HUDEP-2 (cell line): ENCODE data around the gene BBS9.

Experiments used
- DNase-seq, 76 experiments: peaks; one replicate each; lab custom pipeline; 2025; ENCODE audit not compliant: unreplicated experiment in 76 of 76; lab: John Stamatoyannopoulos, UW

Gene BBS9

DNA sequence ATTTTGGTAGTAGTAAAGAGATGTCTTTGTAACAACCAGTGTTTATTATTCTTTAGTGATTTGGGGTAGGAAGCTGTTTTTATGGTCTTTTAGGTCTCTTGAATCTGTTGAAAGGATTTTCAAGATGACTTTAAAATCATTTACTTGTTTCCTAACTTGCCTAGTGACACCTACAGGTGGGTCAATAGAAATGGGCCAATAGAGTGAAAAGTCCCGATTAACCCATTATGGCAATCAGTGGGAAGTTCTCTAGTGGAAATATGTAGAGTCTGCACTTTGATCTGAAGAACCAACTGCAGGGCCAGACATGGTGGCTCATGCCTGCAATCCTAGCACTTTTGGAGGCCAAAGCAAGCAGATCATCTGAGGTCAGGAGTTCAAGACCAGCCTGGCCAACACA, 401.3 kb downstream of the BBS9 start:
- no peak for DNase-seq

DNA sequence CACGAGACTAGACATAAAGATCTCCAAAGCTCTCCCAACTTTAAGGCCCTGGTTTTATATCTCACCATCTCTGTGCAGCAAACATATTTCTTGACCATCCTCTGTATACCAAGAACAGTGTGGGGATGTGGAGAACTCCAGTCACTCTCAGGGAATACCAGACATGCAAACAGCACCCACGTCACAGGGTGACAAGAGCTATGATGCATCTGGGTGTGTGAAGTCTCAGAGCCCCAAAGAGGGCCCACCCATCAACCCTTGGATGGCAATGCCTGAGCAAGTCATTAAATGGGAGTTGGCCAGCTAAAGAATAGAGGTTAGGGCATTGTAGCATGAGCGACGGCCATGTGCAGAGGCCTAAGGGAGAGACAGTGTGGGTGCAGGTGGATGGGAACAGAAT, 402.5 kb downstream of the BBS9 start:
- no peak for DNase-seq

DNA sequence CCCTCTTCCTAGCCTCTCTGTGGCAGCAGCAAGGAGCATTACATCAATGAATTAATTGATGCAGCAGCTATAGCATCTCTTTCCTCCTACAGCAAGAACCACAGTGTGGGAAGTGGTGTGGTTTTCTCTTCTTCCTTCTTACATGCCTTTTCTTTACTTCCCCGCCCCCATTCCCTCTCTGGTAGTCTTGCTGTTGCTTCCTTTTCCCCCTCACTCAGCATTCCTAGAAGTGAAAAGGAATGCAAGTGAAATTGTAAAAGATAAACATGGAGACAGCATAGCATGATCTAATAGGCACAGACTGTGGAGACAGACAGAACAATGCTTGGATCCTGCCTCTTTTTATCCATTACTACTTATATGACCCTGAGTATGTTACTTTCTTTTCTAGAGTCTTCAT, 405.5 kb downstream of the BBS9 start:
- DNase-seq = no peak

DNA sequence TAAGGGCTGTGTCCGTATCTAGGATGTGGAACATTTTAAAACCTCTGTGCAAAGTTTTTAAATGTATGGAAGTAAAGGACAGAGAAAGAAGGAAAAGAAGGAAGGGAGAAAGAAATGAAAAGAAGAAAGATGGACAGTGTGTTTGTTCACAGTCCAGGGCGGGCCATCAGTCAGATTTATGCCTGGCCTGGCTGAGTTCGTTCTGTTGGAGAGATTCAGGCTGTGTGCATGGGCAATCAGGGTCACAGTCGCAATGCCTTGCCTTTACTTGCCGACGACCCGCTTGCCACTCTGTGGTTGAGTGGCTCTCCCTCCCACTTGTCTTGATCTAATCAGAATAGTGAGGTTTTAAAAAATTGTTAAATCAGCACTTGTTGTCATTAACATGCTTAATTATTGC, 406.6 kb downstream of the BBS9 start:
- no peak for DNase-seq

DNA sequence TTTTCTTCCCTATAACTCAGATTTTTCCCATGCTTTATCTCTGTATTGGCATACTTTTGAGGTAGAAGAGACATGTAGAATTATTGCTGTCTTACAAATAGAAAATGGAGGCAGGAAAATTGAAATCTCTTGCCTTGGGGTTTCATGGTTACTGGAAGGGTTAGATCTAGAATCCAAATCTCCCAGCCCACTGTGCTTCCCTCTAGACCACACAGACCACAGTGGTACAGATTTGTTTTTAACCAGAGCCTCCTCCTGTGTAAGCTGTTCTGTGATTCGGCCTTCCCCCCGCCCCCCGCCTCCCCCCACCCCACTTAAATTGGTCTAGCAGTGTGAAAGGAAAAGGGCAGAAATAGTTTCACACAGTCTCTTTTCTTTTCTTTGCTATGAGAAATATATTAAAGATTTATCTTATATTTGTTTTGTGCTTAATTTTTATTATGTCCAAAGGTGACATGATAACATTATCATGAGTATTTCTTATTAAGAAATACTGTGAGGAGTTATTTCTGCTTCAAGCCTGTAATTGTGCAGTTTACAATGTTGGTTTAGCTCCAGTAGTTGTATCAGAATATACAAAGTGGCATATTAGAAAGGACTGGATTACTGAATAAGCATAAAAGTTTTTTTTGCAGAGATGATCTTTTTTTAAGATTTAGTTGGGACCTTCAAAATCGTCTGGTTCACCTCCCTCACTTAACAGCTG, 407.2 kb downstream of the BBS9 start:
- DNase-seq = no peak

DNA sequence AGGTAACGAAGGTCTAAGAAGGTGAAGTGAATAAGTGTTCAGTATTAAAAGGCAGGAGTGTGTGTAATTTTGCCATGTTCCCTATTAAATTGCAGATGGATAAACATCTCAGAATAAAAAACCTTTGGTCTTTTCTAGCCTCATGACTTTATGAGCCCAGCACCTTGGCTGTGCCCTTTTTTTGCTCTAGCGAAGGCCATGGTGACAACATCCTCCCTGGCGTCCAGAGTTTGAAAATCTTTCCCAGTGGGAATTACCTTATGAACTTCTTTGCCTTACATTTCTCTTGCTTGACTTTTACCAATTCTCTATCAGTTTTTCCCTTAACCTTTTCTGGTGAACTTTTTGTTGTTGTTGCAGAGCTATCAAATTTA, 407.7 kb downstream of the BBS9 start:
- no peak for DNase-seq

DNA sequence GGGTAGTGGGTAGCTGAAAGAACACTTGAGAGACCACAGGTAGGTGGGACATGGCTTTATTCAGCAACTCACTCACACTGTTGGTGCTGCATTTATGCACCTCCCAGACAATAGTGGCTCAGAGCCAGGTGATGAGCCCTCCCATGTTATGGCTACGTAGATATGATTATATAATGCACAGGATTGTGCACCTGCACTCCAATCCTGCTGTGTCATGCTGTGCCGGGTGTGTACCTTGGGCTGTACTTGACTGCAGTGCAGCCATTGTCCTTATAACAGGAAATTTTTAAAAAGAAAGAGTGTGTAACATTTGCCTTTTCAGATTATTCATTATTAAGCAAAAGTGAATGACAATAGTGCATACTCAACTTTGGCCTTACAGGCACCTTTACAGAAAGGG, 409.8 kb downstream of the BBS9 start:
- no peak for DNase-seq

DNA sequence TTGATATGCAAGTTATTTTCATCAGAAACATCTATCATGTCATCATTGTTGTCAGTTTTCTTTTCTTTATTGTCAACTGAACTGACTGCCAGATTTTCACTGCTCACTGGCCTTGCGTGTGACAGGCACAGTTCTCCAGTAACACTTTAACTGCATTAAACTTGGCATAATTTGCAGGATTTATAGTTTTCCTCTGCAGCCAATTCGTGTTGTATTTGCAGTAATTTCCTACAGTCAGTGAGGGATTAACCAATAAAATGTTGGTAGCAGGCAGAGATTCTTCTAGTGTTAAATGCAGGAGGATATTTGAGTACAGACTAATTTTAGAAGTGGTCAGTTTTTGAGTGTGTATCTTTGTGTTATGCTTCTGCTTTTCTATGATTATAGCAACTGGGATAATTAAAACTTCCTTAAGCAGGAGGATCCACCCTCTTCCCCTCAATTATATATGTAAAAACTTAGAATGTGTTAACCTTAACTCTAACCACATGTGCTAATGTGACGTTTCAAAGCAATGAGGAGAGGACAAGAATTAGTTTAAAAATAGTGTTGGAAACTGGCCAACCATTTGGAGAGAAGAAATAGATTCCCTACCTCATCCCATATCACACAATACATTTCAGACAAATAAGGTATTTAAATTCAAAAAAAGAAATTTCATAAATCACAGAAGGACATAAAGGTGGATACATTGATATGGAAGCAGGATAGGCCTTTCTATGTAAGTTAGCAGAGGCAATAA, 410.5 kb downstream of the BBS9 start:
- no peak for DNase-seq

DNA sequence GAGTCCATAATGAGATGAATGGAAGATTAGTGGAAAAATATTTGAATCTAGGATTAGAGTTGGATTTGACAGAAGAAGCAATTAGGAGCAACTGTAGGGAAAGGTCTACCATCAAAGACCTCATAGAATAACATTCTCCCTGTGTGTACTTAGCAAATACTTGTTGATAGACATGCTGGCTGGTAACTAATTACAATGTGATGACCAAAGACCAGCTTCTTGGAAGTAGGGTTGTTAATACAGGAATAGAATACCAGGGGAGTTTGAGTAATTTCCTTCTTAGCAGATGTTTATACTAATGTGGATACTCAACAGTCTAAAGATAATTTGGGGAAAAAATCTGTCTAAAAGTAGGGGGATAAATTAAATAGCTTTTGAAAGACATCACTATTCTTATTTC, 418.5 kb downstream of the BBS9 start:
- DNase-seq = no peak

DNA sequence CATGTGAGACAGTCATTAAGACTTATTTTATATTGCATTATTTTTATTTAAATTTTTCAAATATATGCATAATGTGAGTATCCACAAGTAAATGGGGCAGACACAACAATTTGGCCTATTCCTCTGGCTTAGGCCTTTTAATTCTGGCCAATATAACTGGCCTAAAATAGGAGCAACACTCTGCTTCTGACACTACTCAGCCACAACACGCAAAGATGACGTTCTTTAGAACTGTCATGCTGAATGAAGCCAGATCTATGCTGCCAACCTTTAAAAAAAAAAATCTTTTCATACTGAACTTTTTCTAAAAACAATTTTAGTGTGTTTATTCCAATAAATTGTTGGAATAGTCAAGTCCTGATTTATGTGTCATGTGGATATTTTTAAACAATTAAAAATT, 421.0 kb downstream of the BBS9 start:
- no peak for DNase-seq

DNA sequence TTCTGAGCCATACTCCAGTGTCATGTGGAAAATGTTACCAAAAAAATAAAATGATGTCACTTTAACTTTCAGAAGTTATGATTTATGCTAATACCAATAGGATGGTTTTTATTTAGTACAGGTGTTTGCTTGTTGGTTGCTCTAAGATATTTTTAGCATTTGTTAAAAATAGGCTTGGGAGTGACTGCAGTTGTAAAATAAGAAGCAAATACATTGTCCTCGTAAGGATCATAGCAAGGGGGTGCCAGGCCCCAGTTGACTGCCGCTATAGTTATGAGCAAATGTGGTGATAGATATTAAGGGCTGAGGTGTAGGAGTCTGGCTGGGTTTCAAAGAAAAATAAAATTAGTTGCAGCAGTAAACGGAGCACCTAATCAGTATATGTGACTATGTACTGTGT, 421.6 kb downstream of the BBS9 start:
- DNase-seq = no peak

DNA sequence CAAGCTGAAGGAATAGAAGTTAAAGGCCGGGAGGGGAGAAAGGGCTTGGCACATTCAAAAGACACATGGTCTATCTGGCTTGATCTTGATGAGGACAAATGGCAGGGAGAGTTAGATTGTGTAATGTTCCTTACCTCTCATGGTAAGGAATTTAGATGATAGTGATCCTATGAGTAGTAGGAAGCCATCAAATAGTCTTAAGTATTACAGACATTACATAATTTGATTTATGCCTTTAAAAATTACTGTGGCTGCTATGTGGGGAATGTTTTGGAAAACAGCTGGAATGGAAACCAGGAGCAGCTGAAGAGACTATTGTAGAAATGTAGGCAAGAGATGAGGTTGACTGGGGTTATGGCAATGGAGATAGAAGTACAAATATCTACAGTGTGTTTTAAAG, 424.7 kb downstream of the BBS9 start:
- no peak for DNase-seq

DNA sequence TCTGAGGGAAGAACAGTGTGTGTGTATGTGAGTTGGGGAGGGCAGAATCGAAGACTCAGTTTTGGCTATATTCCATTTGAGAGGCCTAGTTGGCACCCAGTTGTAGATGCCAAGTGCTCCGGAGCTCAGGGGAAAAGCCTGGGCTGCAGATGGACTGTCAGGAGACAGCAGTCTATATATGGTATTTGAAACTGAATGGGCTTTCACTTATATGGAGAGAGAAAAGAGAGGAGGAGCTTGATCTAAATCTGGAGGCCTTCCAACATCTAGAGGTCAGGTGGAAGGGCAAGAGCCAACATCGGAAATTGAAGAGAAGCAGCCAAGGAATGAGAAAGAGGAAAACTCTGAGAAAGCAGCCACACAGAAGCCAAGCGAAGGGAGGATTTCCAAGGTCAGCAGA, 425.2 kb downstream of the BBS9 start:
- no peak for DNase-seq

DNA sequence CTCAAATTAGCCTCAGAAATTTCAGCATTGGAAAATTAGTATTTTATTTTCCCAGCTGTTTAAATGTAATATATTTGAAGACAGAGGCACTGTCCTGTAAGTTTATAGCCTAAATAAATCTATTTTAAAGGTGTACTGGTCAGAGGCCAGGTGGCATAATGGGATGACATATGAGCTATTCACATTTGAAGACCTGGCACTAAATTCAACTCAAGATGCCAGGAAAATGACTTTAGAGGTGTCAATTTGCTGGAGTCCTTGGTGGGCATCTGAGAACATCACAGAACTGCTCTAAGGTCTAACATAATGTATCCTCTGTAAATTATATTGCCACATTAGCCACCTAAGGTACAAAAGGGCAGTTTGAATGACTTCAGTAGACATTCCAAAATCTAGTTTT, 427.1 kb downstream of the BBS9 start:
- no peak for DNase-seq

DNA sequence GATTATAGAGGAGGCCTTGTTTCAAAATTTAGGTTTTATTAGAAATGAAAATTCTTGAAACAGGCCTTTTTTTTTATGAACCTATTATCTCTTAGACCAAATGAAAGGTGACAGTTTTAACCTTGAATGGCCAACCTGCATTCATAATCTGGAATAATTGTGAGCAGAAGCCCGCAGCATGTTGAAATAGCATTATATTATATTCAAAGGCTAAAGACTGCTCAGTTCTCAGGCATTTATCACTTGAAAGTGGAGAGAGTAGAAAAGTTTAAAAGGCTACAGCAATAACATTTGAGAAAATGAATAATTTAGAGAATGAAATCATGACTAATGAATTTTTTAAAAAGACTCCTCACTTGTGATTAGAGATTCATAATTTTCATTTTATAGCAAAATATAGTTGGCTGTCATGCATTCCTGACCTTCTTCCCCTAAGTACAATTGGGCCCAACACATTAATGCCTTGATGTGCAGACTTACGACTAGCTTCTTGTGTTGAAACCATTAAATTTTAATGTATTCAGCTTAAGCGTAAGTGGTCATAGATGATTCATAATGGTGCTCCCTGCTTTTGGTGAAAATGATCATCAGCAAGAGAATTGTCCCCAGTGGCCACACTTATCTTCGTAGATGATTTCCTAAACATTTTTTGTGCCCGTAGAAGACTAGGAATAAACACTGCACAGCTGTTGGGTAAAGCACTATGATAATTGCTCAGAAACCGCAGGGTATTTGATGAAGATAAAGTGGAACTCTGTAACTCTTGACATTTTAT, 429.4 kb downstream of the BBS9 start:
- no peak for DNase-seq

DNA sequence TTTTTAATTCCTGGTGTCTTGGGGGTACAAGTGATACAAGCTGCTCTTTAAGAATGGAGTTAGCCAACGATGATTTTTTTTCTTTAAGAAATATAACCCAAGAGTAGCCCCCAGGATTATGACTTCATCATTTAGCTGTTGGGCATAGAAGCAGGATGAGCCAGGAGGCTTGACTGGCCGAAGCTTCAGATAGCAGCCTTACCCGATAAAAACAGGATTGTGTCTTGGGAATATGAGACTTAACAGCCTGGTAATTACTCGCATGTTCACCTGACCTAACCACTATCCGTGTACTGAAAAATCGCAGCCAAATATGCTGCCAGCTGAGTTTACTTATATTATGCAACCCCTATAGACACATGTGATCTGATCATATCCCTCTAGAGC, 430.0 kb downstream of the BBS9 start:
- DNase-seq = no peak

DNA sequence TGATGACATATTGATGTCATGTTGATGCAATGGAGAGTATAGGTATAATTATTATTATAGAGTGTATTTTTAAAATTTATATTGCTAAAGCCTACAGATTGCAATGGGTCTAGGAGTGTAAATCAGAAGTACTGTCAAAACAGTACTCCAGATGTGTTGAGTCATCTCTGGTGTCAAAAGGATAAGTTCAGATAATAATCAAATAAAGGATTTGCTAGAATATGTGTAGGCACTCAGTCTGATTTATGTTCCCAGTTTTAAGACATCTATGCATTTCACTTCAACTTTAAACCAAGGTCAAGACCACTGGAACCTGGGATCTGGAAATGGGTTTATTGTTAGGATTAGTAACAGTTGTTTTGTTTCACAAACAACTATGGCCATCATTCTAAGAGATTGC, 433.6 kb downstream of the BBS9 start:
- DNase-seq = no peak

DNA sequence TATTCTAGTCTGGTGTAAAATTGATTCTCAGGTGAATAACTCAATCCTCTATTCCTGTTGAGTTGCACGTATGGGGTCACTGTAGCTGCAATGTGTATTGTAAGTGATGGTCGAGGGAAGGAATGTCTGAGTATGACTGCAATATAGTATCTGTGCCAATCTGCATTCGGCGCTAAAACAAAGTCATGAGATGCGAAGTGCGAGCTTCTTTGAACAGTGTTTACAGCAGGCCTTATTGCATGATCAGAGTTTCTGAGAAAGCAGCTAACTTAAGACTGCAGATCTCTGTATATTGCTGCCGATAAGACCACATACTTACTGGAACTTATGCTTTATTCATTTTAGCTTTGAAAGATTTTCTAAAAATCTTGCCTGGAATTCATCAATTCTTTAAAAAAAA, 434.3 kb downstream of the BBS9 start:
- DNase-seq = no peak

DNA sequence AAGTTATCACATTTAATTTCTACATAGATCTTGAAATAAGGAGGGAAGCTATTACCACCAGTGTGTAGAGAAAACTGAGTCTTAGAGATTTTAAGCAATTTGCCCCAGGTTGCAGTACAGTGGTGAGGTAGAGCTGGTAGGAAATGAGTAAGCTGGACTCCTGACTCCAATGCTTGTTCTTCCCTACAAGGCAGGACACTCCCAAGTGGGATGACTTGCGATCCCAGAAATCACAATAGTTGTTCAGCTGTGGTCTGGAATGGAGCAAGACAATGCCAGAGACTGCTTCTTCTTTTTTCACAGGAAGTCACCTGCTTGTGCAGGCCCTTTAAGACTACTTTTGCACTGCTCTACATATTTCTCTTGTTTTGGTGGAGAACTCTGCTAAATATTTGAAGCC, 448.8 kb downstream of the BBS9 start:
- DNase-seq = no peak

DNA sequence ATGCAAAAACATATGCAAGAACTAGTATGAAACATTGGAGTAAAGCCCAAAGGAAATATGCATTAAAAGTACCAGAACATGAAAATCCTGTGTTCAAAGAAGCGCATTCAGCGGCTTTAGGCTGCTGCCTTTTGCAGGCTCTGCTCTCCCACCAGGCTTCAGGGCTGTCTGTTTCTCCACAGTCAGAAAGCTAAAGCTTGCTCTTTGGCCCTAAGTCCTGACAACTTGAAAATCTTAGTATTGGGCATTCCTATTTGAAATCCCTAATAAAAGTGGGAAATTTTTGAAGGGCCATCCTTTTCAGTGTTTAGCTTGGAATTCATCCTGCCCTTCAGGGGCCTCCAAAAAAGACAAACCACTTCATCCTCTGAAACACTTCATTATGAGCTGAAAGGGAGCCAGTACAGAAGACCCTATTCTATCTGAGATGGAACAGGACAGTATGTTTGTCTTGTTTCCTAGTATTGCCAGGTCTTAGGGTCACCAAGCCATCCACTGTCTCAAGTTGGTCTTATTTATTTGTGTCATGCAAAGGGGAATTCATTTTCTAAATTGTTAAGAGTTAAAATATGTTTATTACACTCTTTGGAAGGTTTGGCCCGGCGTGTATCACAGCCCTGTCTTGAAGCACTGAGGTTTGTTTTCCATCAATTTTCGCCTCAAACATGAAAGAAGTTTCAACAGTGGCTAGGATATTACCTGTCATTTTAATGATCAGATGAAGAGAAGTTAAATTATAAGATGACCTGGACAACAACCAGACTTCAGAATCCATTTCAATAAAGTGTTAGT, 449.7 kb downstream of the BBS9 start:
- no peak for DNase-seq

DNA sequence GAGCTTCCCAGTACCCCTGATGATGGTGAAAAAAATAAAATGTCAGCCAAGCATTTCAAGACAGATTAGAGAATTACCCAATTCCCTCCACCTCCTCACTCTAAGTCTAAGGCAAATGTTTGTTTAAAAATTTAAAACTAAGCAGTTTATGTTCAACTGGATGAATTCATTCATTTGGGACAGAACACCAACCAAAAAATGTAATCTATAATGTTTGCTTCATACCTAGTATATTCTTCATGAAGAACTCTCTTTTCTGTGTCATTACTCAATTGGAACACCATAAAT, 450.3 kb downstream of the BBS9 start:
- no peak for DNase-seq
